H1 (cell line): Measurements from ENCODE around the gene DOCK1.

Source experiments
- EZH2 ChIP-seq: fragments of 200-600 bp; sonication (generic); IDR thresholded peaks from 2 replicates; pipeline ENCODE4 v1.7.1; 2012; ENCODE audit warnings: low read depth, mild to moderate bottlenecking, moderate library complexity, low read length, inconsistent platforms; ENCODE audit not compliant: severe bottlenecking
- GABPA ChIP-seq: IDR thresholded peaks from 2 replicates; pipeline ENCODE4 v1.6.1; 2011; ENCODE audit warnings: mild to moderate bottlenecking, low read length, moderate library complexity, borderline replicate concordance; ENCODE audit not compliant: insufficient read depth
- MAFK ChIP-seq: IDR thresholded peaks from 2 replicates; pipeline ENCODE4 v1.6.1; 2012; ENCODE audit warnings: low read depth, mild to moderate bottlenecking, improper control_type of control experiment, low read length
- POLR2A ChIP-seq, 2 experiments: IDR thresholded peaks; 1 replicate in 1 of 2; 2 replicates in 1 of 2; pipeline ENCODE4 v1.6.1; 2011; ENCODE audit warnings: low read depth in 2 of 2, low read length in 2 of 2, mild to moderate bottlenecking in 2 of 2; ENCODE audit errors: control extremely low read depth in 1 of 2
- SP1 ChIP-seq: IDR thresholded peaks from 2 replicates; pipeline ENCODE4 v1.6.1; 2011; ENCODE audit warnings: low read depth, low read length
- TAF1 ChIP-seq: IDR thresholded peaks from 2 replicates; pipeline ENCODE4 v1.6.1; 2011; ENCODE audit warnings: mild to moderate bottlenecking, low read depth, low read length
- TCF12 ChIP-seq: IDR thresholded peaks from 2 replicates; pipeline ENCODE4 v1.6.1; 2011; ENCODE audit warnings: low read depth, mild to moderate bottlenecking, low read length
- TF ChIP-seq, protein P1 (sequence below), 3 experiments: IDR thresholded peaks; 1 replicate in 2 of 3; 2 replicates in 1 of 3; pipeline versions ENCODE4 v1.5.1 to v1.6.1; 2011; ENCODE audit warnings: low read length in 3 of 3, mild to moderate bottlenecking in 3 of 3, inconsistent platforms in 2 of 3, low read depth in 1 of 3, moderate library complexity in 1 of 3; ENCODE audit not compliant: insufficient read depth in 1 of 3; ENCODE audit errors: control extremely low read depth in 1 of 3
- TF ChIP-seq, protein P2 (sequence below): fragments of 300-600 bp; sonication (generic); IDR thresholded peaks from 2 replicates; pipeline ENCODE4 v1.7.1; 2012; ENCODE audit warnings: low read length, moderate library complexity, mild to moderate bottlenecking, inconsistent platforms; ENCODE audit not compliant: insufficient replicate concordance

DNA sequence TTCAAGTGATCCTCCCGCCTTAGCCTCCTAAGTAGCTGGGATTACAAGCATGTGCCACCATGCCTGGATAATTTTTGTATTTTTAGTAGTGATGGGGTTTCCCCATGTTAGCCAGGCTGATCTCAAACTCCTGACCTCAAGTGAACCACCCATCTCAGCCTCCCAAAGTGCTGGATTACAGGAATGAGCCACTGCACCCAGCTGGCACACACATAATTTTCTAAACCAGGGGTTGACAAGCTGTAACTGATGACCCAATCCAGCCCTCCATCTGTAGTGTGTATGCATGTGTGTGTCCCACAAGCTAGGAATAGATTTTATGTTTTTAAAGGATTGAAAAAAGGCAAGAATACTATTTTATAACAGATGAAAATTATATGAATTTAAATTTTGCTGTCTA is 417.1 kb downstream of the DOCK1 start:
- TF ChIP-seq TAF1 (no peak), EZH2 (no peak), POLR2A (IDR thresholded peaks at IDR 0.05; ENCODE audit: control extremely low read depth in 1 of 2, low read depth in 2 of 2, low read length in 2 of 2) (no peak), MAFK (no peak), GABPA (no peak), TCF12 (no peak), SP1 (no peak)
- TF ChIP-seq, protein P1, sequence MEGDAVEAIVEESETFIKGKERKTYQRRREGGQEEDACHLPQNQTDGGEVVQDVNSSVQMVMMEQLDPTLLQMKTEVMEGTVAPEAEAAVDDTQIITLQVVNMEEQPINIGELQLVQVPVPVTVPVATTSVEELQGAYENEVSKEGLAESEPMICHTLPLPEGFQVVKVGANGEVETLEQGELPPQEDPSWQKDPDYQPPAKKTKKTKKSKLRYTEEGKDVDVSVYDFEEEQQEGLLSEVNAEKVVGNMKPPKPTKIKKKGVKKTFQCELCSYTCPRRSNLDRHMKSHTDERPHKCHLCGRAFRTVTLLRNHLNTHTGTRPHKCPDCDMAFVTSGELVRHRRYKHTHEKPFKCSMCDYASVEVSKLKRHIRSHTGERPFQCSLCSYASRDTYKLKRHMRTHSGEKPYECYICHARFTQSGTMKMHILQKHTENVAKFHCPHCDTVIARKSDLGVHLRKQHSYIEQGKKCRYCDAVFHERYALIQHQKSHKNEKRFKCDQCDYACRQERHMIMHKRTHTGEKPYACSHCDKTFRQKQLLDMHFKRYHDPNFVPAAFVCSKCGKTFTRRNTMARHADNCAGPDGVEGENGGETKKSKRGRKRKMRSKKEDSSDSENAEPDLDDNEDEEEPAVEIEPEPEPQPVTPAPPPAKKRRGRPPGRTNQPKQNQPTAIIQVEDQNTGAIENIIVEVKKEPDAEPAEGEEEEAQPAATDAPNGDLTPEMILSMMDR (IDR thresholded peaks at IDR 0.05; ENCODE audit: control extremely low read depth in 1 of 3, insufficient read depth in 1 of 3, low read depth in 1 of 3, low read length in 3 of 3), result no peak
- TF ChIP-seq, protein P2, sequence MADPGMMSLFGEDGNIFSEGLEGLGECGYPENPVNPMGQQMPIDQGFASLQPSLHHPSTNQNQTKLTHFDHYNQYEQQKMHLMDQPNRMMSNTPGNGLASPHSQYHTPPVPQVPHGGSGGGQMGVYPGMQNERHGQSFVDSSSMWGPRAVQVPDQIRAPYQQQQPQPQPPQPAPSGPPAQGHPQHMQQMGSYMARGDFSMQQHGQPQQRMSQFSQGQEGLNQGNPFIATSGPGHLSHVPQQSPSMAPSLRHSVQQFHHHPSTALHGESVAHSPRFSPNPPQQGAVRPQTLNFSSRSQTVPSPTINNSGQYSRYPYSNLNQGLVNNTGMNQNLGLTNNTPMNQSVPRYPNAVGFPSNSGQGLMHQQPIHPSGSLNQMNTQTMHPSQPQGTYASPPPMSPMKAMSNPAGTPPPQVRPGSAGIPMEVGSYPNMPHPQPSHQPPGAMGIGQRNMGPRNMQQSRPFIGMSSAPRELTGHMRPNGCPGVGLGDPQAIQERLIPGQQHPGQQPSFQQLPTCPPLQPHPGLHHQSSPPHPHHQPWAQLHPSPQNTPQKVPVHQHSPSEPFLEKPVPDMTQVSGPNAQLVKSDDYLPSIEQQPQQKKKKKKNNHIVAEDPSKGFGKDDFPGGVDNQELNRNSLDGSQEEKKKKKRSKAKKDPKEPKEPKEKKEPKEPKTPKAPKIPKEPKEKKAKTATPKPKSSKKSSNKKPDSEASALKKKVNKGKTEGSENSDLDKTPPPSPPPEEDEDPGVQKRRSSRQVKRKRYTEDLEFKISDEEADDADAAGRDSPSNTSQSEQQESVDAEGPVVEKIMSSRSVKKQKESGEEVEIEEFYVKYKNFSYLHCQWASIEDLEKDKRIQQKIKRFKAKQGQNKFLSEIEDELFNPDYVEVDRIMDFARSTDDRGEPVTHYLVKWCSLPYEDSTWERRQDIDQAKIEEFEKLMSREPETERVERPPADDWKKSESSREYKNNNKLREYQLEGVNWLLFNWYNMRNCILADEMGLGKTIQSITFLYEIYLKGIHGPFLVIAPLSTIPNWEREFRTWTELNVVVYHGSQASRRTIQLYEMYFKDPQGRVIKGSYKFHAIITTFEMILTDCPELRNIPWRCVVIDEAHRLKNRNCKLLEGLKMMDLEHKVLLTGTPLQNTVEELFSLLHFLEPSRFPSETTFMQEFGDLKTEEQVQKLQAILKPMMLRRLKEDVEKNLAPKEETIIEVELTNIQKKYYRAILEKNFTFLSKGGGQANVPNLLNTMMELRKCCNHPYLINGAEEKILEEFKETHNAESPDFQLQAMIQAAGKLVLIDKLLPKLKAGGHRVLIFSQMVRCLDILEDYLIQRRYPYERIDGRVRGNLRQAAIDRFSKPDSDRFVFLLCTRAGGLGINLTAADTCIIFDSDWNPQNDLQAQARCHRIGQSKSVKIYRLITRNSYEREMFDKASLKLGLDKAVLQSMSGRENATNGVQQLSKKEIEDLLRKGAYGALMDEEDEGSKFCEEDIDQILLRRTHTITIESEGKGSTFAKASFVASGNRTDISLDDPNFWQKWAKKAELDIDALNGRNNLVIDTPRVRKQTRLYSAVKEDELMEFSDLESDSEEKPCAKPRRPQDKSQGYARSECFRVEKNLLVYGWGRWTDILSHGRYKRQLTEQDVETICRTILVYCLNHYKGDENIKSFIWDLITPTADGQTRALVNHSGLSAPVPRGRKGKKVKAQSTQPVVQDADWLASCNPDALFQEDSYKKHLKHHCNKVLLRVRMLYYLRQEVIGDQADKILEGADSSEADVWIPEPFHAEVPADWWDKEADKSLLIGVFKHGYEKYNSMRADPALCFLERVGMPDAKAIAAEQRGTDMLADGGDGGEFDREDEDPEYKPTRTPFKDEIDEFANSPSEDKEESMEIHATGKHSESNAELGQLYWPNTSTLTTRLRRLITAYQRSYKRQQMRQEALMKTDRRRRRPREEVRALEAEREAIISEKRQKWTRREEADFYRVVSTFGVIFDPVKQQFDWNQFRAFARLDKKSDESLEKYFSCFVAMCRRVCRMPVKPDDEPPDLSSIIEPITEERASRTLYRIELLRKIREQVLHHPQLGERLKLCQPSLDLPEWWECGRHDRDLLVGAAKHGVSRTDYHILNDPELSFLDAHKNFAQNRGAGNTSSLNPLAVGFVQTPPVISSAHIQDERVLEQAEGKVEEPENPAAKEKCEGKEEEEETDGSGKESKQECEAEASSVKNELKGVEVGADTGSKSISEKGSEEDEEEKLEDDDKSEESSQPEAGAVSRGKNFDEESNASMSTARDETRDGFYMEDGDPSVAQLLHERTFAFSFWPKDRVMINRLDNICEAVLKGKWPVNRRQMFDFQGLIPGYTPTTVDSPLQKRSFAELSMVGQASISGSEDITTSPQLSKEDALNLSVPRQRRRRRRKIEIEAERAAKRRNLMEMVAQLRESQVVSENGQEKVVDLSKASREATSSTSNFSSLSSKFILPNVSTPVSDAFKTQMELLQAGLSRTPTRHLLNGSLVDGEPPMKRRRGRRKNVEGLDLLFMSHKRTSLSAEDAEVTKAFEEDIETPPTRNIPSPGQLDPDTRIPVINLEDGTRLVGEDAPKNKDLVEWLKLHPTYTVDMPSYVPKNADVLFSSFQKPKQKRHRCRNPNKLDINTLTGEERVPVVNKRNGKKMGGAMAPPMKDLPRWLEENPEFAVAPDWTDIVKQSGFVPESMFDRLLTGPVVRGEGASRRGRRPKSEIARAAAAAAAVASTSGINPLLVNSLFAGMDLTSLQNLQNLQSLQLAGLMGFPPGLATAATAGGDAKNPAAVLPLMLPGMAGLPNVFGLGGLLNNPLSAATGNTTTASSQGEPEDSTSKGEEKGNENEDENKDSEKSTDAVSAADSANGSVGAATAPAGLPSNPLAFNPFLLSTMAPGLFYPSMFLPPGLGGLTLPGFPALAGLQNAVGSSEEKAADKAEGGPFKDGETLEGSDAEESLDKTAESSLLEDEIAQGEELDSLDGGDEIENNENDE, result no peak
